Measurements from ENCODE around the gene GEMIN2.

The GEMIN2 gene

GRCh38 chr14:39185256-39186049 lies 71.3 kb downstream of the GEMIN2 start:
- no peak for DNase-seq (ENCODE audit: low spot score)
- no peak for TF ChIP-seq CTCF (IDR thresholded peaks at IDR 0.05; ENCODE audit: extremely low read depth, insufficient read depth, missing control alignments)
- in situ Hi-C loops (cut with MboI; ENCODE audit: low pct_unique_long_range_greater_than_20kb, low sequenced_read_pairs, unreplicated experiment) = no loop called here
